Heart left ventricle (tissue), 16 donors: ENCODE data around the gene PEPD. TPM values are rescaled to one million over a fixed set of nuclear protein-coding genes. Genes with fewer than 3 reads are reported as not detected.

Experiments
- ATAC-seq, 4 donors: fragments of 200-7000 bp; cut with Tn5 transposase; one replicate each; pipeline ENCODE4 v1.9.1; 2020 to 2022; ENCODE audit warnings: moderate library complexity in 4 of 4, mild to moderate bottlenecking in 3 of 4, moderate number of reproducible peaks in 1 of 4
- DNase-seq, 5 donors: peaks; one replicate each; pipeline ENCODE4 v3.0.0-alpha.2; 2020
- H3K27ac ChIP-seq, 12 donors: fragments of 200-600 bp; sonication (generic) in 4 of 12; one replicate each; pipeline versions ENCODE4 v1.5.0 to v1.8.0; 2016 to 2022; ENCODE audit warnings: mild to moderate bottlenecking in 2 of 12
- H3K27me3 ChIP-seq, 9 donors: fragments of 200-600 bp; sonication (generic) in 2 of 9; one replicate each; pipeline versions ENCODE4 v1.5.1 to v1.8.0; 2016 to 2022; ENCODE audit warnings: mild to moderate bottlenecking in 3 of 9
- H3K36me3 ChIP-seq, 9 donors: fragments of 200-600 bp; sonication (generic) in 2 of 9; one replicate each; pipeline versions ENCODE4 v1.5.0 to v1.8.0; 2018 to 2022; ENCODE audit warnings: mild to moderate bottlenecking in 2 of 9
- H3K4me1 ChIP-seq, 12 donors: fragments of 200-600 bp; sonication (generic) in 4 of 12; one replicate each; pipeline versions ENCODE4 v1.5.0 to v1.8.0; 2016 to 2022; ENCODE audit warnings: mild to moderate bottlenecking in 3 of 12
- H3K4me3 ChIP-seq, 12 donors: fragments of 200-600 bp; sonication (generic) in 4 of 12; one replicate each; pipeline versions ENCODE4 v1.5.0 to v1.8.0; 2017 to 2022; ENCODE audit warnings: mild to moderate bottlenecking in 9 of 12, moderate library complexity in 4 of 12
- H3K9me3 ChIP-seq, 12 donors: fragments of 200-600 bp; sonication (generic) in 4 of 12; one replicate each; pipeline versions ENCODE4 v1.5.0 to v1.8.0; 2016 to 2022; ENCODE audit warnings: mild to moderate bottlenecking in 1 of 12
- CTCF ChIP-seq, 12 donors: fragments of 200-600 bp; sonication (generic) in 4 of 12; IDR thresholded peaks; one replicate each; pipeline versions ENCODE4 v1.5.0 to v1.8.0; 2018 to 2022; ENCODE audit warnings: antibody characterized with exemption in 12 of 12, mild to moderate bottlenecking in 5 of 12
- POLR2A ChIP-seq, 2 donors: fragments of 450-650 bp; IDR thresholded peaks; one replicate each; pipeline ENCODE4 v1.6.1; 2017; ENCODE audit warnings: antibody characterized with exemption in 2 of 2, mild to moderate bottlenecking in 2 of 2, moderate library complexity in 2 of 2
- WGBS, 4 donors: extraction: QIAGEN DNeasy Blood & Tissue Kit in 2 of 4; methylation state at CpG; one replicate each; pipeline versions ENCODE4 v1.1.5 to v1.1.7; 2013 to 2018; 5-methylcytosine and 5-hydroxymethylcytosine counted together
- intact Hi-C, 10 donors: fragments of 100-400 bp; cut with DNase I; formaldehyde crosslinking; loops; one replicate each; pipeline versions ENCODE4 v1.11.1 to v1.14.2; 2022
- polyA plus RNA-seq, 2 donors: library from polyadenylated mRNA; stranded (reverse); fragments of 200-250 nt; gene quantifications; one replicate each; pipeline ENCODE4 v1.2.3, GENCODE V29; 2013
- total RNA-seq, 9 donors: library from RNA; depleted of rRNA in 2 of 9; stranded (reverse); fragments of >200 nt in 2 of 9; fragmentation: NEBNext Ultra II Directional in 3 of 9; extraction: Animal tissue kit (Norgen Biotek cat#: 25700) in 3 of 9; gene quantifications; one replicate each; pipeline versions ENCODE4 v1.1.0 to v1.2.4, GENCODE V29; 2016 to 2023
- donor health status: ischemic (EF 13 %, LVEDD 7.1; RV severe dilation, severe dysfunction).
- donor health status: healthy with polysubstance abuse.
- donor health status: DM: no; HTN: yes; CAD: no.
- donor health status: DM: no; HTN: no; CAD: no.
- donor health status: ischemic (EF 25% LVEDD 6.9; RV normal size, moderate dysfunction).
- donor health status: ischemic (EF 25% LVEDD 5.7; RV mildly dilated, moderate dysfunction).
- donor health status: healthy.
- donor health status: DM: yes; HTN: yes; CAD: no.
- donor health status: ischemic (EF 35%, LVEDD 5.7; RV mildly dilated, moderate dysfunction).
- donor health status: nonischemic (EF 11% LVEDD 7.7; RV severe dilation, severe dysfunction).
- donor health status: DM: yes; HTN: yes; CAD: no.
- donor health status: PGD.
- donor health status: ischemic (EF 29% LVEDD 5.4; RV normal size, mild dysfunction).
- donor health status: nonischemic (EF 23%, LVEDD 6.1; RV moderate dilation, normal function).

PEPD gene
- total and polyA plus RNA-seq, 11 donors, result 19.4 to 45.7 (median 29.9) TPM

- TF ChIP-seq POLR2A (IDR thresholded peaks at IDR 0.05) (no peak), CTCF (IDR thresholded peaks at IDR 0.05) (no peak)
- H3K36me3 ChIP-seq, result peaks cover 0 to 26% (median 8%) of the 10 kb centered on the region in 9 donors
- peaks cover 15 to 74% (median 53%) of the 10 kb centered on the region in 12 donors for H3K4me1 ChIP-seq
- DNase-seq (peak in 3 of 5 donors; percentile 17 to 73 (median 59)), ATAC-seq (peak; percentile 2 to 41 (median 16))
- no peaks in the 10 kb centered on the region for H3K9me3 ChIP-seq
- intact Hi-C loops, result no loop called here
- no peaks in the 10 kb centered on the region for H3K27me3 ChIP-seq
- H3K27ac ChIP-seq, result peak overlapping the region; percentile 33 to 92 (median 82)
- 34 to 76% (median 61%) methylated on average over 1 to 28 of the region's 28 CpGs for WGBS, 4 donors
- peak overlapping the region in 1 of 12 donors; percentile 6 for H3K4me3 ChIP-seq
Observed at GRCh38 chr19:33388725-33389420, 132.7 kb downstream of the PEPD start.

DNA sequence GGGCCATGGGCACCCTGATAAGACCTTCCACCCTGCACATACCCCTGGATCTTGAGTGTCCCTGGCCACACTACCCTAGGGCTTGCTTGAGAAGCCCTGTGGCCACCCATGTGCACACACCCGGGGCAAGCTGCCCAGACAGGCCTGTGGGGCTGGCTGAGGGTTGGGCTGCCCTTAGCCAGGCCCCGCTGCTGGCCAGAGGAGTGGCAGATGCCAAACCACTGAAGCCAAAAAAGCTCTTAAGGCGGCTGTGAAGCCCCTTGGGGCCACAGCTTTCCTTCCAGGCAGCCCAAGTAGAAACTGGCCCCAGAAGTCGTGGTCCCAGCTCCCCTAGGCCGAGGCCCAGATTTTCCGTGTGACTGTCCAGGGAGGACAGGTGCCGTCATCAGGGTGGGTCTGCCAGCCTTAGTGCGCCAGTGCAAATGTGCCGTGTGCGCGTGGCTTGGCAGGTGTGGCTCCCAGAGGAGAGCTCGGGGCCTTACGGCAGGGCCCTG, 133.3 kb downstream of the PEPD start:
- Histone ChIP-seq H3K27ac (peak overlapping the region; percentile 33 to 92 (median 82)), H3K9me3 (no peaks in the 10 kb centered on the region), H3K36me3 (peaks cover 0 to 31% (median 10%) of the 10 kb centered on the region in 9 donors), H3K4me3 (no peak overlapping the region), H3K27me3 (no peaks in the 10 kb centered on the region), H3K4me1 (peaks cover 15 to 68% (median 51%) of the 10 kb centered on the region in 12 donors)
- TF ChIP-seq CTCF (IDR thresholded peaks at IDR 0.05), result no peak
- TF ChIP-seq POLR2A (IDR thresholded peaks at IDR 0.05), result no peak
- 40 to 74% (median 67%) methylated on average over 2 to 13 of the region's 13 CpGs for WGBS, 4 donors
- ATAC-seq (peak in 3 of 4 donors; percentile 9 to 32 (median 25)), DNase-seq (peak in 3 of 5 donors; percentile 18 to 64 (median 57))
- intact Hi-C loops, result no loop called here

DNA sequence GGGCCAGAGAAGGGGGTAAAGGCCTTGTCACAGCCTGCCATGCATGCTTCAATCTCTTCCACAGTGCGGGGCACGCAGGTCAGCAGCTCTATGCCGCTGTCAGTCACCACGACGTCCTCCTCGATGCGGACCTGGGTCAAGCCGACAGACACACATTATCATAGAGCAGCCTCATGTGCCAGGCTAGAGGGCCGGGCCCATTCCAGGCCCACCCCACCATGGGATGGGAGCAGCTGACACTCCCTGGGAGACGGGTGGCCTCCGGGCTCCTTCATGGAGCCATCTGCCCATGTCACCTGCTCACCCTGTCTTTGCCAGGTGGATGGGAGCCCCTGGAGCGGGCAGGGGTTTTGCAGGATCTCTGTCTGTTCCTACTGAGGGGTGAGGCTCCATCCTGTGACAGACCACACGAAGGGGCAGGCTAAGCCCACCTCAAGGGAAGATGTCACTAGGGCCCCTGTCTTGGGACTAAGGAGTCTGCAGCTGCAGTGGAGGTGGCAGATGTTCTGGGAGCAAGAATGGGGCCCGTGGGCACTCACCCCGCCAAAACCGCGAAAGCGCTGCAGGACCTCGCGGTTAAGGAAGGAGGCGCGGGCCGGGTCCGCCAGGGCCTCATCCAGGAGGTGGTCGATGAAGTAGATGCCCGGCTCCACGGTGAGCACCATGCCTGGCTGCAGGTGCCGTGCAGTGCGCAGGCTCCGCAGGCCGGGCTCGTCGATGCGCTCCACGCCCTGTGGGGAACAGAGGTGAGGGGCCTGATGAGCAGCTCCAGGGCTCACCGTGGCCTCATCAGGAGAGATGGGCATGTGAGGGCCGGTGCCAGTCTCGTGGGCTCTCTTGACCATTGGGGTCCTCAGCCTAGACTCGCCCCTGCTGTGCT, 134.0 kb downstream of the PEPD start:
- intact Hi-C loops, result no loop called here
- WGBS, 4 donors, result 96 to 98% (median 97%) methylated on average over 18 to 39 of the region's 39 CpGs
- H3K4me1 ChIP-seq, result peaks cover 15 to 65% (median 49%) of the 10 kb centered on the region in 12 donors
- peak overlapping the region in 2 of 12 donors; percentile 85 to 86 for H3K27ac ChIP-seq
- ATAC-seq (no peak), DNase-seq (peak in 3 of 5 donors; percentile 18 to 59 (median 25))
- H3K36me3 ChIP-seq, result peaks cover 0 to 31% (median 10%) of the 10 kb centered on the region in 9 donors
- no peaks in the 10 kb centered on the region for H3K27me3 ChIP-seq
- TF ChIP-seq CTCF (IDR thresholded peaks at IDR 0.05), result no peak
- no peak for TF ChIP-seq POLR2A (IDR thresholded peaks at IDR 0.05)
- H3K9me3 ChIP-seq, result no peaks in the 10 kb centered on the region
- H3K4me3 ChIP-seq, result no peak overlapping the region
